IPS-20b (cell line): ENCODE data around the gene DLG2.

Experiments used
- H3K27ac ChIP-seq: one replicate; pipeline ENCODE4 v1.5.1; 2013; ENCODE audit warnings: low read length
- H3K27me3 ChIP-seq: 2 replicates; pipeline ENCODE4 v1.6.1; 2013; ENCODE audit warnings: mild to moderate bottlenecking, low read length, inconsistent platforms; ENCODE audit not compliant: insufficient read depth
- H3K36me3 ChIP-seq: 2 replicates; pipeline ENCODE4 v1.6.1; 2013; ENCODE audit warnings: low read depth, mild to moderate bottlenecking, inconsistent platforms, low read length, moderate library complexity; ENCODE audit not compliant: insufficient read depth
- H3K4me1 ChIP-seq: 2 replicates; pipeline ENCODE4 v1.6.1; 2013; ENCODE audit warnings: mild to moderate bottlenecking, control low read depth, inconsistent platforms, low read length, moderate library complexity; ENCODE audit not compliant: insufficient read depth
- H3K4me3 ChIP-seq: 2 replicates; pipeline ENCODE4 v1.5.1; 2013; ENCODE audit warnings: mild to moderate bottlenecking, low read length, inconsistent platforms
- H3K9ac ChIP-seq: 2 replicates; pipeline ENCODE4 v1.6.1; 2013; ENCODE audit warnings: low read depth, mild to moderate bottlenecking, inconsistent platforms, low read length, moderate library complexity
- H3K9me3 ChIP-seq: 2 replicates; pipeline ENCODE4 v1.6.1; 2013; ENCODE audit warnings: mild to moderate bottlenecking, low read depth, low read length, inconsistent platforms; ENCODE audit not compliant: insufficient read depth

DLG2 gene

DNA sequence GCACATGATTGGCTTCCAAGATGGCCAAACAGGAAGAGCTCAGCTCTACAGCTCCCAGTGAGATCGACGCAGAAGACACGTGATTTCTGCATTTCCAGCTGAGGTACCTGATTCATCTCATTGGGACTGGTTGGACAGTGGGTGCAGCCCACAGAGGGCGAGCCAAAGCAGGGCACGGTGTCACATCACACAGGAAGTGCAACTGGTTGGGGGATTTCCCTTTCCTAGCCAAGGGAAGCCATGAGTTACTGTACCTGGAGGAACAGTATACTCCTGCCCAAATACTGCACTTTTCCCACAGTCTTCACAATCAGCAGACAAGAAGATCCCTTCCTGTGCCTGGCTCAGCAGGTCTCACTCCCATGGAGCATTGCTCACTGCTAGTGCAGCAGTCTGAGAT is 131.2 kb downstream of the DLG2 start:
- H3K9me3 ChIP-seq: no peaks in the 10 kb centered on the region
- no peak overlapping the region for H3K9ac ChIP-seq
- no peaks in the 10 kb centered on the region for H3K4me1 ChIP-seq

DNA sequence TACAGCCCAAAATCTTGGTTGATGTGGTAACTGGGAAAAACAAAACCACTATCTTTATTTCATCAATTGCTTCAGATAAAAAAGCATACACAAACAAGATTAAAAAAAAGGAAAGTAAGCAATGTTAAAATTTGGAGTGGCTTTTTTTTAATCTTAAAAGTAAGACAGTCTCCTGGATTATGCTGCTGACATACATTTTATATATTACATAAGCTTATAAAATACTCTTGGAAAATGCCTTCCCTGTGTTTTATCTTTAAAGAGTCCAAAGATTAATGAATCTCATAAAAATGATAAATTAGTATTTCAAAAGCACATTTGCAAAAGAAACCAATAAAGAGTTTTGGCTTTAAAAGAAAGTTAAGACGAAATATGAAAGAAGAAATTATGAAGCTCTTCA is 132.7 kb downstream of the DLG2 start:
- Histone ChIP-seq H3K9ac (no peak overlapping the region), H3K27me3 (no peaks in the 10 kb centered on the region), H3K4me3 (no peak overlapping the region), H3K4me1 (no peaks in the 10 kb centered on the region), H3K9me3 (no peaks in the 10 kb centered on the region), H3K27ac (no peak overlapping the region), H3K36me3 (no peaks in the 10 kb centered on the region)

More for the DNA sequence above, 131.2 kb downstream of the DLG2 start:
- Histone ChIP-seq H3K27ac (no peak overlapping the region), H3K27me3 (no peaks in the 10 kb centered on the region), H3K36me3 (no peaks in the 10 kb centered on the region), H3K4me3 (no peak overlapping the region)

DNA sequence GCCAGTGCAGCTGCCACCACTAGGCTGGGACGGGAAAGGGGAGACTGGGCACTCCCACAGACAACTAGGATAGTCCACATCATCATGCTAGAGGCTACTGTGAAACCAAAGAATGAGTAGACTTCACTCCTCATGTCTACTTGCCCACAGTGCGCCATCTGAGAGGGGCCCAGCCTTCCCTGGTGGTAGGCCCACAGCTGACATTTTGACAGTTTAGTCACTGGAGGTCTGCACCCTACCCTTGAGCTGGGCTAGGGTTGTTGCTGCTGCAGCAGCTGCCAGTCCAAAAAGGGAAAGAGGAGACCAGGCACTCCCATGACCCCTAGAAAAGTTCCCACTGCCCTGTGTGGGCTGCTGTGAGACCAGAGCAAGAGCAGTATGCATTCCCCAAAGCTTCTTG is 141.2 kb downstream of the DLG2 start:
- H3K4me1 ChIP-seq: no peaks in the 10 kb centered on the region
- no peaks in the 10 kb centered on the region for H3K27me3 ChIP-seq
- H3K27ac ChIP-seq: no peak overlapping the region
- H3K9me3 ChIP-seq: peaks cover 6% of the 10 kb centered on the region; the same call in 1 of the 2 replicates
- H3K4me3 ChIP-seq: no peak overlapping the region
- no peaks in the 10 kb centered on the region for H3K36me3 ChIP-seq
- no peak overlapping the region for H3K9ac ChIP-seq

DNA sequence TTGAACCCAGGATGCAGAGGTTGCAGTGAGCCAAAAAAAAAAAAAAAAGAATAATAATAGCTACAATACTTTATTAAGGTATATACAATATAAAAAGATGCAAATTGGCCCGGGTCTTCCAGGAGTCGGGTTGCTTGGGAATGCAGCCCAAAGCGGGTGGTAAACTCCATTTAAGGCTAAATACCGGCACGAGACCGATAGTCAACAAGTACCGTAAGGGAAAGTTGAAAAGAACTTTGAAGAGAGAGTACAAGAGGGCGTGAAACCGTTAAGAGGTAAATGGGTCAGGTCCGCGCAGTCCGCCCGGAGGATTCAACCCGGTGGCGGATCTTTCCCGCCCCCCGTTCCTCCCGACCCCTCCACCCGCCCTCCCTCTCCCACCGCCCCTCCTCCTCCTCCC is 143.3 kb downstream of the DLG2 start:
- Histone ChIP-seq H3K36me3 (no peaks in the 10 kb centered on the region), H3K9me3 (peaks cover 6% of the 10 kb centered on the region; the same call in 1 of the 2 replicates), H3K4me1 (no peaks in the 10 kb centered on the region), H3K27me3 (no peaks in the 10 kb centered on the region), H3K27ac (no peak overlapping the region), H3K9ac (no peak overlapping the region), H3K4me3 (no peak overlapping the region)

DNA sequence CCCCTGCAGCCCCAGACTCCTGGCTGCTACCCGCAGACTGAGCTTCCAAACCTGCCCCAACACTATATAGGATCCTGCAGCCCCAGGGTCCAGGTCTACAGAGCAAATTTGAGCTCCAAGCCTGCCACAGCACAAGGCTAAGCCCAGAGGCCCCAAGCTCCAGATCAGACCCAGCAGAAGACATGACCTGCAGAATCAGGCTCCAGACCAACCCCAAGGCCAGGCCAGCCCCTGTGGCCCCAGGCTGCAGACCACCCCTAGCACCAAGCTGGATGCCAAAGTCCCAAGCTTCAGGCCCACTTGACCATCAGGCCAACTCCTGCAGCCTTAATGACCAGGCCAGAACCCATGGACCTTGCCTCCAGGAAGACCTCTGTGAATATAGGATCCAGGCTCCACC is 145.3 kb downstream of the DLG2 start:
- Histone ChIP-seq H3K36me3 (no peaks in the 10 kb centered on the region), H3K9ac (no peak overlapping the region), H3K27me3 (no peaks in the 10 kb centered on the region), H3K4me3 (no peak overlapping the region), H3K27ac (no peak overlapping the region), H3K9me3 (peaks cover 6% of the 10 kb centered on the region; the same call in 1 of the 2 replicates), H3K4me1 (no peaks in the 10 kb centered on the region)

DNA sequence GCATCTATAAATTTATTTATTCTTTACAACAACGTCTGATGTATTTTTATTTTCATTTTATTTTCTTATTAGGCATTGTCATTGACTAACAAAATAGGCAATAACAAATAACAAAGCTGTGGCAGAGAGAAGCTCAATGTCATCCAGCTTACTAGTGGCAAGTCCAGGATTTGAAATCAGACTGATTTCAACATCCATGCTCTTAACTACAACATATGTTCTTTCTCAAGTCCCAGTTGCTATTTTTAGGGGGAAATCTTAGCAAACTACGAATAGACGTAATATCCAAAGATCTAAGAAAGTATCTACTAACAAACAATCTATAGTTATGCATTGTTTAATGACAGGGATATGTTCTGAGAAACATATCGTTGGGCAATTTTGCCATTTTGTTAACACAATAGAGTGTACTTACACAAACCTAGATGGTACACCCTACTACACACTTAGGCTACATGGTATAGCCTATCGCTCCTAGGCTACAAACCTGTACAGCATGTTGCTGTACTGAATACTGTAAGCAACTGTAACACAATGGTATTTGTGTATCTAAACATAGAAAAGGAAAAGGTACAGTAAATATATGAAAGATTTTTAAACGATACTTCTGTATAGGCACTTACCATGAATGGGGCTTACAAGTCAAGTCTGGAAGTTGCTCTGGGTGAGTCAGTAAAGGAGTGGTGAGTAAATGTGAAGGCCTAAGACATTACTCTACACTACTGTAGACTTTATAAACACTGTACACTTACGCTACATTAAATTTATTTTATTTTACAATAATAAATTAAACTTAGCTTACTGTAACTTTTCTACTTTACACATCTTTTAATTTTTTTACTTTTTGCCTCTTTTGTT is 151.3 kb downstream of the DLG2 start:
- Histone ChIP-seq H3K4me1 (peaks cover 9% of the 10 kb centered on the region; the same call in 1 of the 2 replicates), H3K27ac (no peak overlapping the region), H3K9ac (no peak overlapping the region), H3K4me3 (no peak overlapping the region), H3K27me3 (no peaks in the 10 kb centered on the region), H3K9me3 (no peaks in the 10 kb centered on the region), H3K36me3 (no peaks in the 10 kb centered on the region)

DNA sequence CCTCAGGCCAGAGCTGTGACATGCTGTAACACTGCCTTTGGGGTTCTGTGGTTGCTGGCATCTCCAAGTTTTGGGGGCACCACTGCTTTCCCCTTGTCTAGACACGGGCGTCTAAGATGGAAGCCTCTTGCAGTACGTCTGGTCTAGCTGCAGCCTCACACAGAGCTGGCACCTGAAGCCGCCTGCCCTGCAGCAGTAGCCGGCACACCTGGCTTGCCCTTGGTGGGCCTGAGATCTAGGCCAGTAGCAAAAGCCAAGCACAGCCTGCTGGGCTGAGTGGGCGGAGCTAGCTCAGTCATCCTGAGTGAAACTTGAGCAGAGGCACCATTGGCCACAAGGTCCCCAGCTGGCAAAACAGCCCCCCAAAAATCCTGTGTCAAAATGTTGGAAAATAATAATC is 154.2 kb downstream of the DLG2 start:
- Histone ChIP-seq H3K27ac (peak overlapping the region; percentile 21), H3K27me3 (no peaks in the 10 kb centered on the region), H3K4me1 (peaks cover 18% of the 10 kb centered on the region; the same call in 1 of the 2 replicates), H3K4me3 (no peak overlapping the region), H3K9ac (no peak overlapping the region), H3K36me3 (no peaks in the 10 kb centered on the region), H3K9me3 (no peaks in the 10 kb centered on the region)

DNA sequence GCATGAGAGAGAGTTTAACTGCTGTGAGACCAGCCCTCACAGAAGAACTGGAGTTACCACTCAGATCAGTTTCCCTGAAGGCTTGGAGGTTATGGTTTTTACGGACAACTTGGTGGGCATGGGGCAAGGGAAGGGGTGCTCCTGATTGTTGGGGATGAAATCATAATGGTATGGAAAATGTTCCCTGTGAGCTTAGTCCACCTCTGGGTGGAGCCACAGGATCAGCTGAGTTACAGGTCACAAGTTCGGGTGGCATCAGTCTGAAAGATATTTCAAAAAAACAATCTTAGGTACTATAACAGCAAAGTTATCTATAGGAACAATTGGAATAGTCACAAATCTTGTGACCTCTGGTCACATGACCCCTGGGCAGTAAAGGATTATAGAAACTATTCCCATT is 162.9 kb downstream of the DLG2 start:
- Histone ChIP-seq H3K4me3 (no peak overlapping the region), H3K9me3 (no peaks in the 10 kb centered on the region), H3K27ac (no peak overlapping the region), H3K27me3 (no peaks in the 10 kb centered on the region), H3K9ac (no peak overlapping the region), H3K36me3 (no peaks in the 10 kb centered on the region), H3K4me1 (no peaks in the 10 kb centered on the region)

DNA sequence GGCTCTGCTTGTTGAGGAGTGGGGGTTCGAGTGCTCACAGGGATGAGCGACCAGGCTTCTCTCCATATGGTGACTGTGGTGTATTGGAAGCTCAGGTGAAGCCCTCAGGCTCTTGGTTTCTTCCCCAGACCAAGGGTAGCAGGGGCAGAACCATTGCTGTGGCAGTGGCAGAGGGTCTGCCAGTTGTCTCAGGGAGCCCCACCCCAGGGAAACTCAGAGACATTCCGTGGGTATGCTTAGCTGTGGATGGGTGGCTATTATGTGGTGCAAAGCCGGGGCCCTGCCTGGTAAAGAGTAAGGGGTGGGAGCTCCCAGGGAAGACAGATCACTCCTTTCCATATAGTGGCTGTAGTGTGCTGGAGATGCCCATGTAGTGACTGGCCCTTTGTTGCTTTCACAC is 167.8 kb downstream of the DLG2 start:
- Histone ChIP-seq H3K36me3 (no peaks in the 10 kb centered on the region), H3K27me3 (no peaks in the 10 kb centered on the region), H3K4me1 (no peaks in the 10 kb centered on the region), H3K9me3 (peaks cover 9% of the 10 kb centered on the region; the same call in 1 of the 2 replicates), H3K9ac (no peak overlapping the region), H3K27ac (no peak overlapping the region), H3K4me3 (no peak overlapping the region)

DNA sequence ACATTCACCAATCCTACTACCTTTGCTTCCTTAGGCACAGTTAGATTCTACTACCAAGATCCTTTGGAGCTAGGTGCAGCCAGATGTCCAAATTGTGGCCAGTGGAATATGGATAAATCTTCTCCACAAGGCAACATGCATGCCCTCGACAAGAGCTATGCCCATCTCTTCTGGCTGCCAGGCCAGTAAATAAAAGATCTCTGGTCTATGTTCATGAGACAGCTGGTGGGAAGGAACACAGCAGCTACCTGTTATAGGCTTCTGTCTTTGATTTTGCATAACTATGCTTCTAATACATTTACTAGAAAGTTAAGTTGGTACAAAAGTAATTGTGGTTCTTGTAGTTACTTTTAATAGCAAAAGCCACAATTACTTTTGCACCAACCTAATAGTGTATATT is 182.7 kb downstream of the DLG2 start:
- H3K4me1 ChIP-seq: no peaks in the 10 kb centered on the region
- H3K4me3 ChIP-seq: no peak overlapping the region
- no peaks in the 10 kb centered on the region for H3K9me3 ChIP-seq
- H3K27me3 ChIP-seq: no peaks in the 10 kb centered on the region
- H3K9ac ChIP-seq: no peak overlapping the region
- no peak overlapping the region for H3K27ac ChIP-seq
- no peaks in the 10 kb centered on the region for H3K36me3 ChIP-seq

DNA sequence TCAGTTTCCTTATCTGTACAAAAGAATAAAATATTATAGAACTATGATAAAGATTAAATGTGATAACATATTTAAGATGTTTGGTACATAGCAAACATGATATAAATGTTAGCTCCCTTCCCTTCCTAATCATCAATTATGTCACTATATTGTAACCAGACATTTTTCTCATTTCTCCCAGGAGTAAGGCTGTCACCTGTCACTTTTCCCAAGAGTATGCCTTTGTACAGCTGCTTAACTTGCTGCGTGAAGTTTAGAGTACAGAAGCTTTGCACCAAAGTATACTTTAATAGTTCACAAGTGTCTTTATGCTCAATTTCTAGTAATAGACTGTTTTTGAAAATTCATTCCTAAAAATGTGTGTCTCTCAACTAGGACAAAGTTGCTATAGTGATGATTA is 186.9 kb downstream of the DLG2 start:
- Histone ChIP-seq H3K4me1 (no peaks in the 10 kb centered on the region), H3K9ac (no peak overlapping the region), H3K27ac (no peak overlapping the region), H3K27me3 (no peaks in the 10 kb centered on the region), H3K9me3 (no peaks in the 10 kb centered on the region), H3K4me3 (no peak overlapping the region), H3K36me3 (no peaks in the 10 kb centered on the region)

DNA sequence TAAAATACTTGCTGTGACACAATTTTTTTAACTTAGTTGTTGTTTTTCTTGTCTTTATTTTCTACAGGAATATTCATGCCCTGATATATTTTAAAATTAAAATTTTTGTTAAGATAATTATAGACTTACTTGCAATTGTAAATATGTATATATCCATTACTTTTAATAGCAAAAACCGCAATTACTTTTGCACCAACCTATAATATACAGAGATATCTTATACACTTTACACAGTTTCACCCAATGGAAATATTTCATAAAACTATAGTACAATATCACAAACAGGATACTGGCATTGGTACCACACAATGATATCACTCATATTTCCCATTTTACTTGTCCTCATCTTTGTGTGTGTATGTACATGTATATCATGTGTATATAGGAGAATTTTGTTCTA is 188.8 kb downstream of the DLG2 start:
- no peaks in the 10 kb centered on the region for H3K9me3 ChIP-seq
- no peaks in the 10 kb centered on the region for H3K27me3 ChIP-seq
- no peaks in the 10 kb centered on the region for H3K4me1 ChIP-seq
- no peak overlapping the region for H3K27ac ChIP-seq
- H3K4me3 ChIP-seq: no peak overlapping the region
- no peaks in the 10 kb centered on the region for H3K36me3 ChIP-seq
- H3K9ac ChIP-seq: no peak overlapping the region
